ENCODE data around the gene CDKAL1.

Gene CDKAL1

DNA sequence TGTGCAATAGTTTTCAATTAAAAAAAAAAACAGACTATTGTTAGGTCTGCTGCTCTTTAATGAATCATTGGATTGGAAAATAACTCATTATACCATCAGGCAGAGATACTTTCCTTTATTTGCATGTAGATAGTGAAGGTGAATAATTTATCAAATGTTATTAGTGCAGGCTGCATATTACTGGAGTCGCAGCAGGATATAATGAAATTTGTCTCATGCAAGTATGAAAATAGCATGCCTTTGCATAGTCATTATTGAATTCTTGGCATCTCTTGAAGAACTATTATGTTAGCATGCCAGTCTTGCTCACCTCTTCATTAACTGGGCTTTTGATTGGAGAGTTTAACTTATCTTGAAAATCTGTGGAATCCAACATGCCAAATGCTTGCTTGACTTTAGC, 241.7 kb downstream of the CDKAL1 start:
- H3K27ac ChIP-seq, result no peak overlapping the region
- DNase-seq (ENCODE audit: low spot score), result no peak
- H3K4me3 ChIP-seq, result no peak overlapping the region
- TF ChIP-seq, protein P1, sequence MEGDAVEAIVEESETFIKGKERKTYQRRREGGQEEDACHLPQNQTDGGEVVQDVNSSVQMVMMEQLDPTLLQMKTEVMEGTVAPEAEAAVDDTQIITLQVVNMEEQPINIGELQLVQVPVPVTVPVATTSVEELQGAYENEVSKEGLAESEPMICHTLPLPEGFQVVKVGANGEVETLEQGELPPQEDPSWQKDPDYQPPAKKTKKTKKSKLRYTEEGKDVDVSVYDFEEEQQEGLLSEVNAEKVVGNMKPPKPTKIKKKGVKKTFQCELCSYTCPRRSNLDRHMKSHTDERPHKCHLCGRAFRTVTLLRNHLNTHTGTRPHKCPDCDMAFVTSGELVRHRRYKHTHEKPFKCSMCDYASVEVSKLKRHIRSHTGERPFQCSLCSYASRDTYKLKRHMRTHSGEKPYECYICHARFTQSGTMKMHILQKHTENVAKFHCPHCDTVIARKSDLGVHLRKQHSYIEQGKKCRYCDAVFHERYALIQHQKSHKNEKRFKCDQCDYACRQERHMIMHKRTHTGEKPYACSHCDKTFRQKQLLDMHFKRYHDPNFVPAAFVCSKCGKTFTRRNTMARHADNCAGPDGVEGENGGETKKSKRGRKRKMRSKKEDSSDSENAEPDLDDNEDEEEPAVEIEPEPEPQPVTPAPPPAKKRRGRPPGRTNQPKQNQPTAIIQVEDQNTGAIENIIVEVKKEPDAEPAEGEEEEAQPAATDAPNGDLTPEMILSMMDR (IDR thresholded peaks at IDR 0.05), result no peak

DNA sequence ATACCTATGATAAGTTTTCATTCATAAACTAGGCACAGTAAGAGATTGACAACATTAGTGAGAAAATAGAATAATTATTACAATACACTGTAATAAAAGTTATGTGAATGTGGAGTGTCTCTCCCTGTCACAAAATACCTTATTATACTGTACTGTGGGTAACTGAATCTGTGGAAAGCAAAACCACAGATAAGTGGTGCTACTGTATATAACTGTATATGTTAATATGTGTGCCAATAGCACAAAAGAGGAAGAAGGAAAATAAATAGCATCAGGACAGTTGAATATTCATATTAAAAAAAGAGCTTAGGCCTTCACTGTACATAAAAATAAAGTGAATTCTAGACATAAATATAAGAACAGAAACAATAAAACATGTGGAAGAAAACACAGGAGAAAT, 243.5 kb downstream of the CDKAL1 start:
- H3K4me3 ChIP-seq, result no peak overlapping the region
- H3K27ac ChIP-seq, result no peak overlapping the region
- TF ChIP-seq, protein P1 (IDR thresholded peaks at IDR 0.05), result no peak
- no peak for DNase-seq (ENCODE audit: low spot score)

DNA sequence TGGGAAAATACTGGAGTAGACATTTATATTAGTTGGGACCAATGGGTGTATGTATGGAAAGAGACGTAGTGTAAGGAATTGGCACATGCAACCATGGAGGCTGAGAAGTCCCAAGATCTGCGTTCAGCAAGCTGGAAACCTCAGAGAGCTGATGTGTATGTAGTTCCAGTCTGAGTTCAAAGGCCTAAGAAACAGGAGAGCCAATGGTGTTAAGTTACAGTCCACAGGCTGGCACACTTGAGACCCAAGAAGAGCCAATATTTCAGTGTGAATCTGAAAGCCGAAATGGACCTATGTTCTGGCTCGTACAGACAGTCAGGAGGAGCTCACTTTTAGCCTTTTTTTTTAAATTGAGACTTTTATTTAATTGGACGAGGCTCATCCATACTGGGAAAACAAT, 244.2 kb downstream of the CDKAL1 start:
- TF ChIP-seq, protein P1 (IDR thresholded peaks at IDR 0.05), result no peak
- Histone ChIP-seq H3K4me3 (no peak overlapping the region), H3K27ac (no peak overlapping the region)
- no peak for DNase-seq (ENCODE audit: low spot score)

DNA sequence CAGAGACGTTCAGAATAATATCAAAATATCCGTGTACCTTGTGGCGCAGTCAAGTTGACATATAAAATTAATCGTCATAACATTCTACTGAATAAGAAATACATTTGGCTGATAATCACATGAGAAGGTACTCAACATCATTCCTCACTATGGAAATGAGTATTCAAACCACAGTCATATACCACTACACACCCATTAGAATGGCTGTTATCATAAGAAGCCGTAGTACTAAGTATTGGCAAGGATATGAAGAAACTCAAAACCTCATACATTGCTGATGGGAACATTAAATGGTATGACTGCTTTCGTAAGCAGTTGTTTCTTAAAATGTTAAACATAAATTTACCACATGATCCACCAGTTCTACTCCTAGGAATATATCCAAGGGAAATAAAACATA, 244.7 kb downstream of the CDKAL1 start:
- H3K27ac ChIP-seq, result no peak overlapping the region
- DNase-seq (ENCODE audit: low spot score), result no peak
- TF ChIP-seq, protein P1 (IDR thresholded peaks at IDR 0.05), result no peak
- no peak overlapping the region for H3K4me3 ChIP-seq

DNA sequence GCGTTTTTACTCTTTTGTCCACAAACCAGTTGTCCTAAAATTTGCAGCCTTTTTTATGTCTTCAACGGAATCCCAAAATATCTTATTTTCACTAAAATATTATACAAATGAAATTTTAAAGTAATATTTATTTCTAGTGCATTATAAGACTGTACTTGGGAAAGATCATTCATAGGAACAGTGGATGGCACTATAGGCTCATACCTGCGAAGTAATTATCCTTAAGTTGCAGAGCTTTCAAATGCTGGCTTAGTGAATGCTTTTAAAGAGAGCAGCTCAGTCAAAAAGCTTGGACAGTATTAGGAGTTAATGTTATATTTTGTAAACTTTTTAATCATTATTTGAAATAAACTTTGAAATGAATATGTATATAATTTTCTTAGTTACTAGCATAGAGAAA, 254.9 kb downstream of the CDKAL1 start:
- Histone ChIP-seq H3K4me3 (no peak overlapping the region), H3K27ac (no peak overlapping the region)
- TF ChIP-seq, protein P1 (IDR thresholded peaks at IDR 0.05), result no peak
- DNase-seq (ENCODE audit: low spot score), result no peak

DNA sequence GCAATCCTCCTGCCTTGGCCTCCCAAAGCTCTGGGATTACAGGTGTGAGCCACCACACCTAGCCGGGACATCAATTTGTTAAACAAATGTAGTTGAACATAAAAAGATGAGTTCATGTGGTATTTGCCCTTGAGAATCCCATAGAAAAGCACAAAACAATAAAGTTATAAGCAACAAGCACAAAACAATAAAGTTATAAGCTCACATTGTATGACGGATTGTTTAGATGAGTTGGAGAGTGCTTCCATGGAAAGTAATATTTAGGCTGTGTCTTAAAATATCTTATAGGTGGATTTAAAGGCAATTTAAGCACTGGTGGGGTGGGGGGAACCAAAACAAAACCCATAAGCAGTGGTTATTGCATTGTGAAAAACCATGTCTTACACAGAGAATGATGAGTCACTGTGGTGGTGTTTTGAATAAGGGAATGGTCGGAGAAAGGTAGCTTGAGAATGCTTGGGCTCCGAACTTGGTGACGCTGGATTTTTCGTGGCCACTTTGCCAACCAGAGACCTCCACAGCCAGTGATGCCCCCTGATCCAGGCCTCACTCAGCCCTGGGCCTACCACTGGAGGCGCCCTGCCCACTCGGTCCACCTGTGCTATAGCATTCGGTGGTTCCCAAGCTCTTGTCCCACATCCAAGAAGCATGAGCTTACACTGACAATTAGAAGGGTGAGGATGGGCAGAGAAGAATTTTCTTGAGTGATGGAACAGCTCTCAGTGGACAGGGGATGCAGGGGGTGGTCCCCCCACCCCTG, 256.0 kb downstream of the CDKAL1 start:
- no peak overlapping the region for H3K27ac ChIP-seq
- TF ChIP-seq, protein P1 (IDR thresholded peaks at IDR 0.05), result no peak
- DNase-seq (ENCODE audit: low spot score), result no peak
- no peak overlapping the region for H3K4me3 ChIP-seq

DNA sequence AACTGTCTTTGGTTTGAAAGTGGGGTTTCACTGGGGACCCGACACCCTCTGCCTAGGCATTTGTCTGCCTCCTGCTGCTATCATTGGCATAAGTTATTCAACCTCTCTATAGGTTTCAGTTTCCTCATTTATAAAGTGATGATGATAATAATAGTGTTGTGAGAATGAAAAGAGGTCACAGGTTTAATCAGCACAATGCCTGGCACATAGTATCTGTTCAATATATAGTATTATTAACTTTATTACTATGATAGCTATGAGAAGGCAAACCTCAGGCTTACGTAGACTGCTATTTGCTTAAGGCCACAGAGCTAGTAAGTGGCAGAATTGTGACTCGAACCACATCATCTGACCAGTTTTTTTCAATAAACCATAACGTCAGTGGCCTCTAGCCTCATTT, 256.8 kb downstream of the CDKAL1 start:
- TF ChIP-seq, protein P1 (IDR thresholded peaks at IDR 0.05), result no peak
- no peak overlapping the region for H3K27ac ChIP-seq
- no peak for DNase-seq (ENCODE audit: low spot score)
- no peak overlapping the region for H3K4me3 ChIP-seq

Data from coronary artery (tissue), 2 donors.